Bone marrow (tissue), 2 donors: Measurements from ENCODE around the gene NOL9.

Experiments used
- DNase-seq, 2 donors: peaks; one replicate each; lab custom pipeline; 2025; lab: John Stamatoyannopoulos, UW

Gene NOL9

DNA sequence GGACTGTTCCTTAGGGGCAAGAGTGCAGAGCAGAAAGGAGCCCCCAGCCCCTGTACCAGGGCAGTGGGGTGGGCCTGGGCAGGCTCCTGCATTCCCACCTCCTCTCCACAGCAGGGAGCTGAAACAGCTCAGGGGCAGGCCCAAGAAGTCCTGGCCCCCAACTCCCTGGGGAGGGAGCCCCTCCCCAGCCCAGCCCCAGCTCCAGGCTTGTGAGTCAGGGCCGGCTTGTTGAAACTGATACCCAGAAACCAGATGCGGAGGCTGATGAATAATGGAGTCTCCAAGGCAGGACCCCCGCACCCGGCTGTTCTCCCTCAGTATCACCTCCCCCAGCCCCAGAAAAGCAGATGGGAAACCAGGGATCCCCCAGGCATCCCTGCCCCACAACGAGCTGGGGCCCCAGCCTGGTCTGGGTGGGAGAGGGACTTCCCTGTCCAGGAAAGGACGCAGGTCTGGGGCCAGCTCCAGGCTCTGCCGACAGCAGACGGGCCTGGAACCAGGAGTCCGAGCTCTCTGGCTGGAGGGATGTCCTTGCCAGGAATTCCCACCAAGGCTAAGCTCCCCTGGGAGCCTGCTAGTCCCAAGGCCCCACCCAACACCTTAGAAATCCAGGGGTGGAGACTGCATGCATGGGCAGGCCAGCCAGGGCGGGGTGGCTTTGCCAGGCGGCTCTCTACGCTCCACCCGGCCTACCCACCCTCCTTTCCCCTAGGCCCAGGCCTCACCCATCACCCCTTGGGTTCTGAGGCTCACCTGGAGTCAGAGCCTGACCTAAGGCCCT, 65.5 kb downstream of the NOL9 start:
- no peak for DNase-seq

- no peak for DNase-seq
Observed at GRCh38 chr1:6487804-6488484, 66.4 kb downstream of the NOL9 start.

GRCh38 chr1:6486433-6487011, 67.8 kb downstream of the NOL9 start:
- DNase-seq: peak; percentile 57 to 63

- no peak for DNase-seq
Observed at GRCh38 chr1:6485168-6486101, 68.9 kb downstream of the NOL9 start.

DNA sequence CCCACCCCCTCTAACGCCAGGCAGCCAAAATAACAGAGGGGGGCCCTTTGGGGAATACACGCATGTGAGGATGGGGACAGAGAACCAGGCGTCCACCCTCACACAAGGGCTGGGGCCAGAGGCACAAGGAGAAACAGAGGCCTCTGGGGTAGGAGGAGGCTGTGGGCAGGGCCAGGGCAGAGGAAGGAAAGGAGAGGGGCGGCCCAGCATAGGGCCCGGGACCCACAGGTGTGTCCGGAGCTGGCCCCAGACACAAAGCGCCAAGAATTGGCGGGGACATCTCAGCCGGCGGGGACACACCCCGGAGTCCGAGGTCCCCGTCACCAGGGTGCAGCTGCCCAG, 69.5 kb downstream of the NOL9 start:
- DNase-seq: no peak

- no peak for DNase-seq
Observed at GRCh38 chr1:6483761-6484117, 70.6 kb downstream of the NOL9 start.

GRCh38 chr1:6483017-6483760, 71.1 kb downstream of the NOL9 start:
- DNase-seq: no peak

DNA sequence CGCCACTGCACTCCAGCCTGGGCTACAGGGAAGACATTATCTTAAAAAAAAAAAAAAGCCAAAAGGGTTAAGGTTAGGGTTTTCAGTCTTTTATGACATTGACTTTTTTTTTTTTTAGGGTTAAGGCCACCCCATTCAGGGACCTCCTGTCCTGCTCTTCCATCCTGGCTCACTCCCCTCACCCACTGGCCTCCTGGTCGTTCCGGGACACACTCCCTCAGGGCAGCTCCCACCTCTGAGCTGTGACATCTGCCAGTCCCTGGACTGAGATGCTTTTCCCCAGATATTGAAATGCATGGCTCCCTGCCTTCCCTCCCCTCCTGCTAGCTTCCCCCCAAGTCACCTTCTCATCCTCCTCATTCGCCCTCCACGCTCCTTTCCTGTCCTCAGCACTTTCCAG, 72.5 kb downstream of the NOL9 start:
- DNase-seq: no peak

DNA sequence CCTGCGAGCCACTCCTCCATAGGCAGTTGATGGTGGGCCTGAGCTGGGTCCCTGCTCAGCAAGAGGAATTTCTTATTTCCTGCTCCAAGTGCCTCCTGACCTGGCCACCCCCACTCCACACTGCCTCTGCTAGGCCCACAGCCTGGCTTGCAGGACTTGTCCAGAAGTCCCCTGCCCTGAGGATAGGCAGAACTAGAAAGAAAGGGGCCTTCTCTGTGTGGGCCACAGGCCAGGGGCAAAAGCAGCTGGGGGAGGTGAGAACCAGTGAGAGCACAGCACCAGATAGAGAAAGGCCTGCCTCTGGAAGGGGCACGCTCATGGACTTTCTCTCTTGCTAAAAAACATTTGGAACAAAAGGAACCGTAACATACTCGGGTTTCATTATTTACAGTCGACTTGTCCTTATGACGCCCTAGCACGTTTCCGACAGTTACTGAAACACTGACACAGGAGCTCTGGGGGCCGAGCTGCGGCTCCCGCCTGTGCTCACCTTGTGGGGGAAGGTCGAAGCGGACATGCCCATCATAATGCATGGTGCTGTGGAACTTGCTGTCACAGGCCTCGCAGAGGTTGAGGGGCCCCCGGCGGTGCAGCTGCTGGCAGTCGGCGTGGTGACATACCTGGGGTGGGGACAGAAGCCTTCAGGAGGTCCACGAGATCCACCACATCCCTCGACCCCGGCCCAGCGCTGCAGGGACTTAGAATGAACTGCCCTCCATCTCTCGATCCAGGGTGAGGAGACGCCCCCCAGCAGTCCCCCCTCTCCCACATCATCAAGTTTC, 77.1 kb downstream of the NOL9 start:
- no peak for DNase-seq

GRCh38 chr1:6476483-6476882, 77.8 kb downstream of the NOL9 start:
- no peak for DNase-seq

GRCh38 chr1:6475381-6476133, 78.8 kb downstream of the NOL9 start:
- peak in 1 of 2 donors; percentile 6 for DNase-seq

GRCh38 chr1:6474815-6475282, 79.5 kb downstream of the NOL9 start:
- DNase-seq: no peak

- DNase-seq: no peak
Observed at GRCh38 chr1:6473974-6474814, 80.1 kb downstream of the NOL9 start.

DNA sequence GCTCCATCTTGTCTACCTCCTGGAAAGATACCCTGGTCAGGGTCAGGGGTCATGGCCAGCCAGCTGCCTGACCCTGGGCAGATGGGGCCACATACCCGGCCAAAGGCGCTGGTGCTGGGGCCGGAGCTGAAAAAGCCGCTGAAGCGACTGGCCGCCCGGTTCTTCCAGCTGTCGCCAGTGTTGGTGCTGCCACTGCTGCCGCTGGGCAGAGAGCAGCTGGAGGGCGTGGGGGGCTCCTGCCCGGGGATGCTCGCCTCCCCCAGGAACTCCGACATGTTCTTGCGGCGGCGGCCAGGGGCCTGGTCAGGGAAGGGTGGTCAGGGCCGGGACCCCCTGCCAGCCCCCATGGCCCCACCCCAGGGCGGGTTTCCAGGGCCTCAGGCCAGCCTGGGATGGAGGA, 81.2 kb downstream of the NOL9 start:
- no peak for DNase-seq

GRCh38 chr1:6472391-6472790, 81.9 kb downstream of the NOL9 start:
- no peak for DNase-seq

DNA sequence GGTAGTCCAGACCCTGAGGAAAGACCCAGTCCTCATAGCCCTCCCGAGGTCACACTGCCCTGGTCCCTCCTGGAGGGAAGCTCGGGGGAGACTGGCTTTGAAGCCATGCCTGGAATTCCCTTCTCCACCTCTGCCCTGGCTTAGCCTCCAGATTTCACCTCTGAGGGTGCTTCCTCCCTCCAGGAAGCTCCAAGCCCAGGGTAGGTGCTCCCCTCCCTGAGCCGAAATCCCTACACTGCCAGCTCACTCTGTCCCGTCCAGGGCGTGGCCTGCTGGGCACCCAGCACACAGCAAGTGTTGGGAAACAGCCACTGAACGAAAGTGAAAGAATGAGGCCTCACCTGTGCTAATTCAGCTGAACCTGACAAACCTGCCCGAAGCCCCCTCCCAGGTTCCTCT, 82.3 kb downstream of the NOL9 start:
- DNase-seq: no peak
